Gastroesophageal sphincter (tissue), 3 donors: ENCODE measurements around the gene TERB2.

Source experiments
- CTCF ChIP-seq, 4 experiments: fragments of 200-600 bp in 2 of 4; fragments of 450-650 bp in 2 of 4; sonication (generic) in 1 of 4; IDR thresholded peaks; one replicate each; pipeline ENCODE4 v1.5.1; 2017 to 2019; ENCODE audit warnings: antibody characterized with exemption in 4 of 4, mild to moderate bottlenecking in 2 of 4, moderate library complexity in 2 of 4
- POLR2A ChIP-seq, 2 donors: fragments of 450-650 bp; IDR thresholded peaks; one replicate each; pipeline ENCODE4 v1.6.1; 2017; ENCODE audit warnings: antibody characterized with exemption in 2 of 2, mild to moderate bottlenecking in 2 of 2, moderate library complexity in 1 of 2
- POLR2AphosphoS5 ChIP-seq: sonication (generic); formaldehyde crosslinking; IDR thresholded peaks from one replicate; pipeline ENCODE4 v1.6.1; 2017; ENCODE audit warnings: antibody characterized with exemption

GRCh38 chr15:44918136-44918535 is 38.4 kb upstream of the TERB2 start:
- TF ChIP-seq CTCF (IDR thresholded peaks at IDR 0.05) (no peak), POLR2A (IDR thresholded peaks at IDR 0.05) (no peak), POLR2AphosphoS5 (no peak)
